ENCODE data around the gene SLC22A2.

- TF ChIP-seq CTCF (optimal IDR thresholded peaks at IDR 0.05 in 1 of 3, IDR thresholded peaks at IDR 0.05 in 1 of 3, conservative IDR thresholded peaks at IDR 0.05 in 1 of 3; ENCODE audit: extremely low read depth in 1 of 3, insufficient read depth in 2 of 3, low read length in 3 of 3): no peak
- TF ChIP-seq EZH2 (IDR thresholded peaks at IDR 0.05; ENCODE audit: low read length): no peak
Measured at GRCh38 chr6:160249671-160250070, 8.9 kb downstream of the SLC22A2 start.

All from keratinocyte (primary cell).